Muscle of back (tissue), 11 donors: ENCODE measurements around the gene CARNS1. TPM values are rescaled to one million over a fixed set of nuclear protein-coding genes. Genes with fewer than 3 reads are reported as not detected.
"Not testable (repeated sequence)": the region's sequence is repeated elsewhere in the genome, so short reads cannot be mapped to it uniquely, and the experiment has no call there.

ENCODE experiments used
- DNase-seq, 3 donors: peaks; one replicate each; pipeline versions ENCODE4 v3.0.0 to v3.0.0-alpha.2; 2013
- polyA plus RNA-seq, 10 donors: library from polyadenylated mRNA; unstranded; fragments of 120-200 nt; gene quantifications; one replicate each; pipeline ENCODE4 v1.2.1, GENCODE V29; 2013; ENCODE audit not compliant: insufficient read length in 10 of 10

CARNS1 gene
- polyA plus RNA-seq, 10 donors: 24.1 to 62.8 (median 48.3) TPM

- not testable (repeated sequence) for DNase-seq
These were observed 11.9 kb downstream of the CARNS1 start for GRCh38 chr11:67427364-67427859.

- peak; percentile 98 to 99 (median 99) for DNase-seq
These were observed 12.8 kb downstream of the CARNS1 start, which contains the start of gene RPS6KB2 for GRCh38 chr11:67428052-67429001. RPS6KB2 (plus strand) TSS chr11:67428494; CDS start chr11:67428546, 52 bp downstream.

GRCh38 chr11:67429038-67429668, 13.7 kb downstream of the CARNS1 start:
- DNase-seq: no peak

DNA sequence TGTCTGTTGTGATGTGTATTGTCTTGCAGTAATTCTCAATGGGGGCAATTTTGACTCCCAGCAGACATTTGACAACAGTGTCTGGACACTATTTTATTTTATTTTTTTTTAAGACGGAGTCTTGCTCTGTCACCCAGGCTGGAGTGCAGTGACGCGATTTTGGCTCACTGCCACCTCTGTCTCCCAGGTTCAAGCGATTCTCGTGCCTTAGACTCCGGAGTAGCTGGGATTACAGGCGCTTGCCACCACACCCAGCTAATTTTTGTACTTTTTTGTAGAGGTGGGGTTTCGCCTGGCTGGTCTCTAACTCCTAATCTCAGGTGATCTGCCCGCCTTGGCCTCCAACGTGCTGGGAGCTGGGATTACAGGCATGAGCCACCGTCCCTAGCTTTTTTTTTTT, 14.2 kb downstream of the CARNS1 start:
- no peak for DNase-seq

DNA sequence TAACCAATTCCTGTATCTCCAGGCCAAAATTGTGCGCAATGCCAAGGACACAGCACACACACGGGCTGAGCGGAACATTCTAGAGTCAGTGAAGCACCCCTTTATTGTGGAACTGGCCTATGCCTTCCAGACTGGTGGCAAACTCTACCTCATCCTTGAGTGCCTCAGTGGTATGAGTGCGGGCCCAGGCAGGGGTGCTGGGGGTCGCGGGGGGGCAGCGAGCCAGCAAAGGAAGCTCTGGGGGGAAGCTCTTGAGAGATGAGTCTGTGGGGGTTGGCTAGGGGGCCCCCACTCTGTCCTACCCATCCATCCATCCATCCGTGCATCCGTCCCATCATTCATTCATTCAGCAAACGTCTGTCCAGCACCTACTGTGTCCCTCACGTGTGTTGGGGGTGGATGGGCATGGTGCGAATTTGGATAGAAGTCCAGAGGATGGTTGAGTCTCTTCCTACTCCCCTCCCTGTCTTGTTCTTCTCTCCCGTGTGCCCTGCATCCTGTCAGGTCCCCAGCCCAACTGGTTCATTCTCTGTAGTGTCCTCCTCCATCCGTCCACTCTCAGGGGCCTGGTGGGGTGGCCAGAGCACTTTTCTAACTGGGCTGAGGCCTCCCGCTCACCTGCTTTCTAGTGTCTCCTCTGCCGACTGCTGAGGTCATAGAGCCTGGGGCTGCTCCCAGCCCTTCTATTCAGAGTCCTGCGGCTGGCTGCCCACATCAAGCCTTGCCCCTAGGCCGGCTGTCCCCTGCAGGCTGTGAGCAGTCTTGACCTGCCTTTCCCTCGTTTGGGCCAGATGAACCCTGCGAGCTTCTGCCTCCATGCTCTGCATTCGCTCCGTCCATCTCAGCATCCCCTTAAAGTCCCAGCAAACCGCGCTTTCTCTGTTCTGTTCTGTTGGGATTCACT, 16.1 kb downstream of the CARNS1 start:
- no peak for DNase-seq

DNA sequence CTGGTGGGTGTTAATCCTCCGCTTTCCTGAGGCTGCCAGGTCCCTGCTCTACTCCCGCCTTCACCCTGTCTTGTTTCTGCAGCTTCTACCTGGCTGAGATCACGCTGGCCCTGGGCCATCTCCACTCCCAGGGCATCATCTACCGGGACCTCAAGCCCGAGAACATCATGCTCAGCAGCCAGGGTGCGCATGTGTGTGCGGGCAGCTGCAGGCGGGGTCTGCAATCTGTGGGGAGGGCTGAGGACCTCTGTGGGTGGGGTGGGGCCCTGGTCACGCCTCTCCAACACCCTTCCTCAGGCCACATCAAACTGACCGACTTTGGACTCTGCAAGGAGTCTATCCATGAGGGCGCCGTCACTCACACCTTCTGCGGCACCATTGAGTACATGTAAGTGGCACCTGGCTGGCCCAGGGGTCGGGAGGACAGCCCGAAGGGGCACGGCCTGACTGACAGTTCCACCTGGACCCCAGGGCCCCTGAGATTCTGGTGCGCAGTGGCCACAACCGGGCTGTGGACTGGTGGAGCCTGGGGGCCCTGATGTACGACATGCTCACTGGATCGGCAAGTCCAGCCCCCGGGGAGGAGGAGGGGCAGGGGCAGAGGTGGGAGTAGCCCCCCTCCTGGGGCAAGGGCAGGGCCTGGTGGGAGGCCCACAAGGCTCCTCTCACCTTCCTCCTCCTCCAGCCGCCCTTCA, 17.3 kb downstream of the CARNS1 start:
- DNase-seq: no peak

- DNase-seq: no peak
These were observed 18.3 kb downstream of the CARNS1 start for GRCh38 chr11:67433536-67434394.

GRCh38 chr11:67434395-67434881, 19.0 kb downstream of the CARNS1 start:
- no peak for DNase-seq

- no peak for DNase-seq
These were observed 19.7 kb downstream of the CARNS1 start for GRCh38 chr11:67435031-67435726.

DNA sequence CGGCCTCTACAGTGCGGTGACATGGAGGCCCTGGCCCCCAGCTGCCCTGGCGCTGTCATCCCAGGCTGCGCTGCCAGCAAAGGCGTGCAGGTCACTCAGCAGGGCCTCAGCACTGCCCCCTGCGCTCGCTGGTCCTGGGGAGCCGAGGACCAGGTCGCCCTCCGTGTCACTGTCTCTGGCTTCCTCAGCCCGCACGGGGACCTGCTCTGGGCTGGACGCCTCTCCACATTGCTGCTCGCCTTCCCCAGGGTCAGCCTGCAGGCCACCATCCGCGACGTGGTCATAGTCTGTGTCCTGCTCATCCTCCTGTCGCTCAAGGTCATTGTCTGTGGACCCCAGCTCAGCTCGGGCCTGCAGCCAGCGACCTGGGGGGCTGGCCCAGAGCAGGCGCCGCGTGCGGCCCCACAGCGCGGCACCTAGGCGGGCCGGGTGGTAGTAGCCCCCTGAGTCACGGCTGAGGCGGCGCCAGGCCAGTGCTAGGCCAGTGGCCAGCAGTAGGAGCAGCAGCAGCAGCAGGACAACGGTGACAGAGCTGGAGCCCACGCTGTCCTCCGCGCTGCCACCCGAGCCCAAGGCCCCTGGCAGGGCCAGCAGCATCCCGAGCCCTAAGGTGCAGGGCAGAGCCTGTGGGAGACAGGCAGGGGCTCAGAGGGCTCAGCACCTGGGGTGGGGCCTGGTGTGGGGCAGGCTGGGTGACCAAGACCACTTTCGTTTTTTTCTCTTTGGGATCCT, 20.4 kb downstream of the CARNS1 start:
- no peak for DNase-seq

- DNase-seq: peak in 1 of 3 donors; percentile 37
These were observed 21.1 kb downstream of the CARNS1 start for GRCh38 chr11:67436459-67437081.

DNA sequence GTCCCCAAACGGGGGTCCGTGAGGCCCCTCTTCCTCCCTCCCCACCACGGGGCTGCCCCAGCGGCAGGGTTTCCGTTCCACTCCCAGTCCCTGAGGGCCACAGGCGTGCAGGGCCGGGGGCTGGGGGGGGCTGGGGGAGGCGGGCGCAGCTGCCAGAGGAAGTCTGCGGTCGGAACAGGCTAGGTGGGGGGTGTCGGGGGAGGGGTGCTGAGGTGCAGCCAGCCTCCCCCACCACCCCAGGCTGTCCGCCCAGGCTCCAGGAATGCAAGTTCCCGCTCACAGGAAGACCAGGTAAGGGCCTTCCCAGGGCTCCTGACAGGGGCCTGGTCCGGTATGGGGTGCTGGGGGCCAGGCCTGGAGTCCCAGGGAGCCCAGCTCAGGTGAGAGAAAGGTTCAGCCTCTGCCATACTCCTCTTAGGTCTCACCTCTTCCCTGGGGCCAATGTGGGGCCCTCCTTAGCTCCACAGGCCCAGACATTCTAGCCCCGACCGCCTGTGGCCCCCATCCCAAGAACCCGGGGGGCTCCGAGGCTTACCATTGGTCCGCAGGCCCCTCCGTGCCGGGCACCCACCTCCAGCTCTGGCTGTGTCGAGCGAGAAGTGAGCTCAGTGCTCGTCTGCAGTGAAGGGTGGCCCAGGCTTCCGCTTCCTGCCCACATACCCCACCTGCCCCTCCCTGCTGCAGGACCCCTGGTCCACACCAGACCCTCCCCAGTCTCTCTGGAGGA, 21.8 kb downstream of the CARNS1 start, which contains the start of gene PTPRCAP:
Gene PTPRCAP, minus strand, starts transcription at position 601 of the 727 bp plus-strand sequence. Its CDS starts 63 bp downstream, at position 538.
- peak in 1 of 3 donors; percentile 21 for DNase-seq

DNA sequence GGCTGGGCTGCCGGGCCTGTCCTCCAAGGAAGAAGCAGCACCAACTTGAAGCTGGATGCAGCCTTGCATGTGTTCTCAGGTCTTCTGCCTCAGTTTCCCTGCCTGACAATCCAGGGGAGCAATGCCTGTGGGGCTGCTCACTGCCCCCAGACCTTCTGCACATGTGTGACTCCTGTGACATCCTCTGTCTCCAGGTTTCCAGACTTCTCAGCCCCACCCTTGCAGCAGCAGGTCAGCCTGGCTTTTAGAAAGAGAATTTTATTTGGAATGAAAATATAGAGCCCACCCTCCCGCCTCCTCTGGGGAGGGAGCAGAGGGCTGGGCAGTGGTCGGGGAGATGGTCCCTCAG, 22.3 kb downstream of the CARNS1 start:
- no peak for DNase-seq

- DNase-seq: peak in 1 of 3 donors; percentile 22
These were observed 22.9 kb downstream of the CARNS1 start for GRCh38 chr11:67438158-67438902.

DNA sequence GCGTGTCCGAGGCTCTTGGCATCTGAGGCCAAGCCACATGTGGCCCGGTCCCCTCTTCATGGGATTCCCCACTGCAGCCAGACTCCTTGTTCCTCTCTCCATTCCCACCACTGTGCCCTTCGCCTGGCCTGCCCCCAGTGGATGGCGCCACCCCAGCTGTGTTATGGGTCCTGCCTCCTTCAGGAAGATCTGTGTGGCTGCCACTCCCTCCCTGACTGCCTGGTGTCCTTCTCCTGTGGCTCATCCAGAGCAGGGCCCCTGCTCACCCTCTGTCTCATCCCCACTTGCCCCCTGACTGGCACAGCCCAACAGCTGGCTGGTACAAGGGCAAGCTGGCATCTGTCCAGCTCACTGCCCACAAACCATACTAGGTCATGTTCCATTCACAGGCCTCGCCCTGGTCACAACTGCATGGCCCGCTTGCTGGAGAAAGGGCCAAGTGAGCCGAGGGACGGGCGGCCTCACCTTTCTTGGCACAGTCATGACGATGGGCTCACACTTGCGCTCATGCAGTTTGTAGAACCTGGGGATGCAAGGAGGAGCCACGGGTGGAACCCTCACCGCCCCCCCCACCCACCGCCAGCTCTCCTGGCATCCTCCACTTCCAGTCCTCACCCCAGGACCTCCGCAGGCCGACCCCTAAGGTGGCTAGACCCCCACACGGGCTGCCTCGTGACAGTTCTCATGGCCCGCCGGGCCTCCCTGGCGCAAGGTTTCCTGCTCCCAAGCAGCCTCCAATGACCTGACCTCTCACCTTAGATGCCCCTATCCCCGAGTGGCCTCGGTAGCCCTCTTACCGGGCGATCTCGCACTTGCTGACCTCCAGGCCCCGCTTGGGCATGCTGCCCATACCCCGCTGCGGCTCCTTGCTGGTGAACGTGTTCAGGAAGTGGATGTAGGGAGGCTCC, 24.1 kb downstream of the CARNS1 start:
- DNase-seq: peak in 1 of 3 donors; percentile 34
